GM10266 (cell line): Measurements from ENCODE around the gene MTHFD1L.
"Not testable (repeated sequence)": the region's sequence is repeated elsewhere in the genome, so short reads cannot be mapped to it uniquely, and the experiment has no call there.

Experiments used
- DNase-seq: peaks from one replicate; pipeline ENCODE4 v3.0.0; 2012; ENCODE audit errors: extremely low spot score
- CTCF ChIP-seq: IDR thresholded peaks from 2 replicates; pipeline ENCODE4 v1.5.1; 2012; ENCODE audit warnings: mild to moderate bottlenecking, low read depth; ENCODE audit not compliant: control insufficient read depth, insufficient read depth; ENCODE audit errors: missing control alignments

The MTHFD1L gene

GRCh38 chr6:151081656-151082055 lies 216.2 kb downstream of the MTHFD1L start:
- no peak for DNase-seq
- TF ChIP-seq CTCF = no peak

GRCh38 chr6:151082079-151082478 lies 216.6 kb downstream of the MTHFD1L start:
- no peak for DNase-seq

GRCh38 chr6:151084275-151084674 lies 218.8 kb downstream of the MTHFD1L start:
- no peak for TF ChIP-seq CTCF
- no peak for DNase-seq

More at GRCh38 chr6:151082079-151082478, 216.6 kb downstream of the MTHFD1L start:
- TF ChIP-seq CTCF = no peak

GRCh38 chr6:151087055-151087454 lies 221.6 kb downstream of the MTHFD1L start:
- DNase-seq = not testable (repeated sequence)

- no peak for DNase-seq
- no peak for TF ChIP-seq CTCF
Observed at GRCh38 chr6:151087861-151088598, 222.5 kb downstream of the MTHFD1L start.

- TF ChIP-seq CTCF = no peak
- no peak for DNase-seq
Observed at GRCh38 chr6:151088599-151088935, 223.1 kb downstream of the MTHFD1L start.

GRCh38 chr6:151088963-151089362 lies 223.5 kb downstream of the MTHFD1L start:
- DNase-seq = no peak
- no peak for TF ChIP-seq CTCF

GRCh38 chr6:151089978-151090377 lies 224.5 kb downstream of the MTHFD1L start:
- TF ChIP-seq CTCF = no peak
- DNase-seq = no peak
